ENCODE data around the gene TBCCD1. TPM values are rescaled to one million over a fixed set of nuclear protein-coding genes. Genes with fewer than 3 reads are reported as not detected.
"Not testable (repeated sequence)": the region's sequence is repeated elsewhere in the genome, so short reads cannot be mapped to it uniquely, and the experiment has no call there.

TBCCD1 gene
- total RNA-seq, 1 donor from 2014 or later = 13.1 TPM

GRCh38 chr3:186566772-186567071, 417 bp downstream of the TBCCD1 start:
- DNase-seq (ENCODE audit: low spot score) = no peak

GRCh38 chr3:186564586-186564985, 2.6 kb downstream of the TBCCD1 start:
- no peak for DNase-seq (ENCODE audit: low spot score)

GRCh38 chr3:186552408-186553031, 14.6 kb downstream of the TBCCD1 start:
- DNase-seq (ENCODE audit: low spot score) = no peak

- DNase-seq (ENCODE audit: low spot score) = no peak
Measured at GRCh38 chr3:186551387-186551786, 15.8 kb downstream of the TBCCD1 start.

GRCh38 chr3:186549497-186549896, 17.6 kb downstream of the TBCCD1 start:
- no peak for DNase-seq (ENCODE audit: low spot score)

- no peak for DNase-seq (ENCODE audit: low spot score)
Measured at GRCh38 chr3:186544281-186544680, 22.9 kb downstream of the TBCCD1 start, which contains the start of gene CRYGS. CRYGS (minus strand) TSS chr3:186544380; CDS start chr3:186544326, 54 bp downstream.

- DNase-seq (ENCODE audit: low spot score) = no peak
Measured at GRCh38 chr3:186540835-186541226, 26.3 kb downstream of the TBCCD1 start.

- DNase-seq (ENCODE audit: low spot score) = no peak
Measured at GRCh38 chr3:186540221-186540834, 26.8 kb downstream of the TBCCD1 start.

- no peak for DNase-seq (ENCODE audit: low spot score)
Measured at GRCh38 chr3:186538779-186539178, 28.4 kb downstream of the TBCCD1 start.

- DNase-seq (ENCODE audit: low spot score) = no peak
Measured at GRCh38 chr3:186536883-186537844, 30.0 kb downstream of the TBCCD1 start.

GRCh38 chr3:186534113-186534669, 32.9 kb downstream of the TBCCD1 start:
- DNase-seq (ENCODE audit: low spot score) = no peak

GRCh38 chr3:186532598-186533072, 34.5 kb downstream of the TBCCD1 start:
- DNase-seq (ENCODE audit: low spot score) = no peak

- not testable (repeated sequence) for DNase-seq (ENCODE audit: low spot score)
Measured at GRCh38 chr3:186531694-186532093, 35.4 kb downstream of the TBCCD1 start.

- DNase-seq (ENCODE audit: low spot score) = no peak
Measured at GRCh38 chr3:186530415-186530814, 36.7 kb downstream of the TBCCD1 start.

- no peak for DNase-seq (ENCODE audit: low spot score)
Measured at GRCh38 chr3:186529201-186529999, 37.7 kb downstream of the TBCCD1 start.

GRCh38 chr3:186526256-186526606, 40.9 kb downstream of the TBCCD1 start:
- no peak for DNase-seq (ENCODE audit: low spot score)

GRCh38 chr3:186525369-186526255, 41.5 kb downstream of the TBCCD1 start:
- no peak for DNase-seq (ENCODE audit: low spot score)

- DNase-seq (ENCODE audit: low spot score) = no peak
Measured at GRCh38 chr3:186524616-186525015, 42.5 kb downstream of the TBCCD1 start.

GRCh38 chr3:186523434-186523833, 43.7 kb downstream of the TBCCD1 start:
- DNase-seq (ENCODE audit: low spot score) = no peak

GRCh38 chr3:186523022-186523421, 44.1 kb downstream of the TBCCD1 start:
- DNase-seq (ENCODE audit: low spot score) = no peak
